Measurements from ENCODE around the gene MECP2. TPM values are rescaled to one million over a fixed set of nuclear protein-coding genes. Genes with fewer than 3 reads are reported as not detected.

MECP2 gene
- total and polyA plus RNA-seq, 2 experiments from 2014 or later: 18.1 to 19.4 TPM

DNA sequence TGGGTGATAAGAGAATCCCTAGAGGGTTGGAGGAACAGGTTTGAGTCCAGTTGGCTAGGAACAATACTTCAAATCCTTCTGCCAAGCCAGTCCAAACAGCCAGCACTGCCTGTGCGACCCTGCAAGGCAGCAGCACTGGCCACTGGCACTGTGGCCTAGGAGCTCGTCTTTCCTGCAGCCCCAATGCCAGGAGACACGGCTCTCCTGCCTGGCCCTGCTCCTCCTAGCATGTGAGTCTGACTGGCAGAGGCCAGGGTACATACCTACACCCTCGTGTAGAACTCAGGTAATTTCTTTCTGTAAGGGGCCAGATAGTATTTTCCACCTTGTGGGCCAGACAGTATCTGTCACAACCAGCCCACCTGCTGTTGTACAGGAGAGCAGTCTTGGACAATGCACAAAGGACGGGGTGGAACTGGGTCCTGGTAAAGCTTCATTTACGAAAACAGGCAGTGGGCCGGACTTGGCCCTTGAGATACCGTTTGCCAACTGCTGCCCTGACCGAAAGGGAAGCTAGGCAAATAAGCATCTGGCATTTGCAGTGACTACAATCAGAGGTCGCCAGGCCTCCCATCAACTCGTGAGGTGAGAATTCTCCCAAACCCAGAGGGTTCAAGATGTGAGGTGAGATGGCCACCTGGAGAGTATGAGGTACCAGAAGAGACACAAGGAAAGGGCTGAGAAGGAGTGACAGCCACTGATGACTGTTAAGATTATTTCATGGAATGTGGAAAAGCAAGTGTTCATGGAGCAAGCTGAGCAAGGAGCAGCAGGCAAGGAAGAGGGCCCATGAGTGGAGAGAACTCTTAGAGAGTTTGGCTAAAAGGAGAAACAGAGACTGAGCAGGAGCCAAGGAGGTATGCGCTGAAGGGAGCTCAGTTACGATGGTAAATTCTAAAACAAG is 48.1 kb downstream of the MECP2 start:
- H3K27ac ChIP-seq: no peak overlapping the region
- peaks cover 5% of the 10 kb centered on the region for H4K20me1 ChIP-seq (ENCODE audit: insufficient read depth, poor library complexity, severe bottlenecking)
- no peaks in the 10 kb centered on the region for H3K27me3 ChIP-seq
- no peak overlapping the region for H2AFZ ChIP-seq
- H3K79me2 ChIP-seq: peaks cover 54% of the 10 kb centered on the region
- 71% methylated on average over 13 of the region's 13 CpGs for WGBS (ENCODE audit: low lambda C conversion rate, missing lambda C conversion rate)
- H3K9me3 ChIP-seq (ENCODE audit: low read depth): no peaks in the 10 kb centered on the region
- no peaks in the 10 kb centered on the region for H3K9me2 ChIP-seq (replicated peaks; ENCODE audit: insufficient read depth)
- H3K36me3 ChIP-seq (replicated peaks; ENCODE audit: insufficient read depth, low read depth): no peaks in the 10 kb centered on the region
- TF ChIP-seq, protein P1, sequence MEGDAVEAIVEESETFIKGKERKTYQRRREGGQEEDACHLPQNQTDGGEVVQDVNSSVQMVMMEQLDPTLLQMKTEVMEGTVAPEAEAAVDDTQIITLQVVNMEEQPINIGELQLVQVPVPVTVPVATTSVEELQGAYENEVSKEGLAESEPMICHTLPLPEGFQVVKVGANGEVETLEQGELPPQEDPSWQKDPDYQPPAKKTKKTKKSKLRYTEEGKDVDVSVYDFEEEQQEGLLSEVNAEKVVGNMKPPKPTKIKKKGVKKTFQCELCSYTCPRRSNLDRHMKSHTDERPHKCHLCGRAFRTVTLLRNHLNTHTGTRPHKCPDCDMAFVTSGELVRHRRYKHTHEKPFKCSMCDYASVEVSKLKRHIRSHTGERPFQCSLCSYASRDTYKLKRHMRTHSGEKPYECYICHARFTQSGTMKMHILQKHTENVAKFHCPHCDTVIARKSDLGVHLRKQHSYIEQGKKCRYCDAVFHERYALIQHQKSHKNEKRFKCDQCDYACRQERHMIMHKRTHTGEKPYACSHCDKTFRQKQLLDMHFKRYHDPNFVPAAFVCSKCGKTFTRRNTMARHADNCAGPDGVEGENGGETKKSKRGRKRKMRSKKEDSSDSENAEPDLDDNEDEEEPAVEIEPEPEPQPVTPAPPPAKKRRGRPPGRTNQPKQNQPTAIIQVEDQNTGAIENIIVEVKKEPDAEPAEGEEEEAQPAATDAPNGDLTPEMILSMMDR (IDR thresholded peaks at IDR 0.05; ENCODE audit: poor library complexity): no peak
- no peak for TF ChIP-seq EZH2phosphoT487 (IDR thresholded peaks at IDR 0.05; ENCODE audit: low read depth, severe bottlenecking, unreplicated experiment)
- no peak for TF ChIP-seq EZH2 (IDR thresholded peaks at IDR 0.05; ENCODE audit: borderline replicate concordance)
- H3K4me2 ChIP-seq: no peak overlapping the region
- peaks cover 18% of the 10 kb centered on the region for H3K4me1 ChIP-seq (ENCODE audit: insufficient read depth)
- no peak overlapping the region for H3K4me3 ChIP-seq
- no peak for DNase-seq (ENCODE audit: low spot score)

DNA sequence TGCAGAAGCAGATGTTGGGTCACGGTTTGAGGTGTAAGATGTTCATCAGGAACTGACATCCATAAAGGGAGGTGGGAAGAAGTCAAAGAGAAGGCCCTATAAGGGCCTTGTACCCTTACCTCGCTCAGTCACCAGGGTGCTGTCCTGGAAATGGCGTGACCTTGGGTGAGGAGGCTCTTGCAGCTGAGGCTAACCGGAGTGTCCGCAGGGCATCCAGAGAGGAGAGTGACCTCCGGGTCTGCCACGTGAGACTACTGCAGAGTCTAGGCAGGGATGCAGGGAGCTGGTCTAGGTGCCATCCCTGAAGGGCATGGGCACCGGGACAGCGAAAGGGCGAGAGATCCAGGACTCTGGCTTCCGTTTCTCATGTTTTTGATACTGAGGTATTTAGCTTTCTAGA is 49.1 kb downstream of the MECP2 start:
- H3K4me1 ChIP-seq (ENCODE audit: insufficient read depth): peaks cover 18% of the 10 kb centered on the region
- no peaks in the 10 kb centered on the region for H3K36me3 ChIP-seq (replicated peaks; ENCODE audit: insufficient read depth, low read depth)
- no peak overlapping the region for H3K4me2 ChIP-seq
- H3K9me3 ChIP-seq (ENCODE audit: low read depth): no peaks in the 10 kb centered on the region
- WGBS (ENCODE audit: low lambda C conversion rate, missing lambda C conversion rate): 90% methylated on average over 11 of the region's 11 CpGs
- H2AFZ ChIP-seq: no peak overlapping the region
- TF ChIP-seq, protein P1 (IDR thresholded peaks at IDR 0.05; ENCODE audit: poor library complexity): no peak
- no peak for TF ChIP-seq EZH2 (IDR thresholded peaks at IDR 0.05; ENCODE audit: borderline replicate concordance)
- no peak for TF ChIP-seq EZH2phosphoT487 (IDR thresholded peaks at IDR 0.05; ENCODE audit: low read depth, severe bottlenecking, unreplicated experiment)
- H3K4me3 ChIP-seq: no peak overlapping the region
- no peak for DNase-seq (ENCODE audit: low spot score)
- H4K20me1 ChIP-seq (ENCODE audit: insufficient read depth, poor library complexity, severe bottlenecking): peaks cover 5% of the 10 kb centered on the region
- peaks cover 58% of the 10 kb centered on the region for H3K79me2 ChIP-seq
- no peaks in the 10 kb centered on the region for H3K27me3 ChIP-seq
- peak overlapping the region; percentile 20 for H3K27ac ChIP-seq
- no peaks in the 10 kb centered on the region for H3K9me2 ChIP-seq (replicated peaks; ENCODE audit: insufficient read depth)

DNA sequence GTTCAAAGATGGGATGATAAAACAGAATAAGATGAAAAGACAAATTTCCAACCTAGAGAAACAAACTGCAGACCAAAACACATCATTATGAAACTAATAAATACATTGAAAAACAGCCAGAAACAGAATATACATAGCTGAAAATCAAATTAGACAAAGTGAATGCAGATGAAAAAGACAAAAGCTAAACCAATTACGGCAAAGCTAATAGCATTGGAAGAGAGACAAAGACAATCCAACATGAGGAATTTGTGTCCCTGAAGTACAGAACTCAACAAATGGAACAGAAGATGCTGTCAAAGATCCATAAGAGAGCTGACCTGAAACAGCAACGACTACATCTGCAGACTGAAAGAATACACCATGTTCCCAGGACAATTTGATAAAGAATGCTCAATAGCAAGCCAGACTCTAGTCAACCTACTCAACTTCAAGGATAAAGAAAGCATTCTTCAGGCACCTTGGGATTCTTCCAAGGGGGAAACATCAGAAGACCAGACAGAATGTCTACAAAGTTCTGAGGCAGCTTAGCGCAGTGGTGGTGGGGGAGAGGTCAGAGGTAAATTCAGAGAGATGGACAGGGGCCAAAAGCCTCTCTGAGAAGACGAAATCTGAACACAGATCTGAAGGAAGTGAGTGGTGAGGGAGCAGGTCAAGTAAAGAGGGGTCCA is 50.4 kb downstream of the MECP2 start:
- Histone ChIP-seq H3K4me3 (no peak overlapping the region), H2AFZ (no peak overlapping the region), H4K20me1 (ENCODE audit: insufficient read depth, poor library complexity, severe bottlenecking) (peaks cover 5% of the 10 kb centered on the region), H3K4me1 (ENCODE audit: insufficient read depth) (peaks cover 25% of the 10 kb centered on the region), H3K9me3 (ENCODE audit: low read depth) (no peaks in the 10 kb centered on the region), H3K9me2 (replicated peaks; ENCODE audit: insufficient read depth) (no peaks in the 10 kb centered on the region), H3K4me2 (peak overlapping the region; percentile 22), H3K36me3 (replicated peaks; ENCODE audit: insufficient read depth, low read depth) (no peaks in the 10 kb centered on the region), H3K27ac (peak overlapping the region; percentile 93), H3K79me2 (peaks cover 55% of the 10 kb centered on the region), H3K27me3 (no peaks in the 10 kb centered on the region)
- WGBS (ENCODE audit: low lambda C conversion rate, missing lambda C conversion rate): 58% methylated on average over 4 of the region's 4 CpGs
- DNase-seq (ENCODE audit: low spot score): no peak
- TF ChIP-seq, protein P1 (IDR thresholded peaks at IDR 0.05; ENCODE audit: poor library complexity): no peak
- no peak for TF ChIP-seq EZH2phosphoT487 (IDR thresholded peaks at IDR 0.05; ENCODE audit: low read depth, severe bottlenecking, unreplicated experiment)

All from hepatocyte (in vitro differentiated cells).